K562 (cell line): ENCODE measurements around the gene CD52. TPM values are rescaled to one million over a fixed set of nuclear protein-coding genes. Genes with fewer than 3 reads are reported as not detected.
A peak's percentile ranks its signal among the peaks of the same experiment; 100 is the strongest.

Experiments
- ATAC-seq: fragments of 200-7000 bp; cut with Tn5 transposase; 3 replicates; pipeline ENCODE4 v1.9.1; 2020; ENCODE audit warnings: moderate library complexity
- BruUV-seq: library from RNA; stranded (reverse); fragments of 400-500 nt; replicated peaks from 2 replicates; lab custom pipeline; 2021; lab: Mats Ljungman, UMichigan
- CTCF ChIA-PET: fragments of 300-600 bp; formaldehyde crosslinking; extraction: SDS; loops from one replicate; lab custom pipeline; 2021; ENCODE audit warnings: low intra/inter-chr PET ratio; lab: Yijun Ruan, JAX
- POLR2A ChIA-PET: fragments of 300-600, 350-650 bp; sonication (Branson Sonifier 250); formaldehyde crosslinking; extraction: SDS; loops from one replicate; lab custom pipeline; 2021; ENCODE audit warnings: antibody characterized with exemption, inconsistent platforms; lab: Yijun Ruan, JAX
- DNase-seq, 4 experiments: peaks; one replicate each; pipeline versions ENCODE4 v3.0.0 to v3.0.0-alpha.2; 2011 to 2018; ENCODE audit warnings: low spot score in 3 of 4, mixed read lengths in 3 of 4; ENCODE audit errors: extremely low read depth in 1 of 4
- FAIRE-seq: peaks from 2 replicates; lab custom pipeline; 2011; peaks lifted over from hg19 to GRCh38; lab: Jason Lieb, UNC
- H2AFZ ChIP-seq: 2 replicates; pipeline ENCODE4 v1.6.0; 2011; ENCODE audit warnings: low read depth, low read length, control low read depth, inconsistent platforms
- H3K27ac ChIP-seq: fragments of 200-600 bp; 3 replicates; pipeline ENCODE4 v1.8.0; 2011; ENCODE audit warnings: low read depth, mild to moderate bottlenecking, control low read depth, inconsistent platforms, low read length, moderate library complexity, mixed read lengths; ENCODE audit errors: extremely low read depth
- H3K27me3 ChIP-seq, 2 experiments: fragments of 300-600 bp in 1 of 2; 2 replicates in 1 of 2; 3 replicates in 1 of 2; pipeline versions ENCODE4 v1.6.0 to v1.8.0; 2011; ENCODE audit warnings: inconsistent platforms in 2 of 2, low read length in 2 of 2, mild to moderate bottlenecking in 1 of 2, mixed read lengths in 1 of 2, moderate library complexity in 1 of 2; ENCODE audit not compliant: control insufficient read depth in 2 of 2, insufficient read depth in 2 of 2
- H3K36me3 ChIP-seq: fragments of 300-600 bp; 3 replicates; pipeline ENCODE4 v1.8.0; 2011; ENCODE audit warnings: mild to moderate bottlenecking, low read length, inconsistent platforms; ENCODE audit not compliant: control insufficient read depth, insufficient read depth
- H3K4me1 ChIP-seq, 2 experiments: fragments of 200-600 bp in 1 of 2; replicated peaks in 1 of 2; 2 replicates in 1 of 2; 3 replicates in 1 of 2; pipeline versions ENCODE4 v1.5.1 to v1.8.0; 2011; ENCODE audit warnings: inconsistent platforms in 2 of 2, low read length in 2 of 2, mild to moderate bottlenecking in 1 of 2, mixed read lengths in 1 of 2, moderate library complexity in 1 of 2; ENCODE audit not compliant: control insufficient read depth in 2 of 2, insufficient read depth in 2 of 2
- H3K4me2 ChIP-seq: 2 replicates; pipeline ENCODE4 v1.6.1; 2011; ENCODE audit warnings: low read length, control low read depth, inconsistent platforms, mixed read lengths; ENCODE audit not compliant: insufficient read depth
- H3K4me3 ChIP-seq: fragments of 200-600 bp; sonication (generic), shearing (Covaris generic); 2 replicates; pipeline ENCODE4 v1.5.1; 2016; ENCODE audit warnings: control low read depth, inconsistent platforms
- H3K79me2 ChIP-seq: fragments of 200-600 bp; 3 replicates; pipeline ENCODE4 v1.8.0; 2011; ENCODE audit warnings: low read length, inconsistent platforms; ENCODE audit not compliant: control insufficient read depth, insufficient read depth
- H3K9ac ChIP-seq, 2 experiments: 2 replicates each; pipeline versions ENCODE4 v1.6.0 to v1.6.1; 2011; ENCODE audit warnings: low read depth in 2 of 2, low read length in 2 of 2, control low read depth in 1 of 2, inconsistent platforms in 1 of 2, mild to moderate bottlenecking in 1 of 2, mixed read lengths in 1 of 2; ENCODE audit not compliant: insufficient read depth in 1 of 2
- H3K9me1 ChIP-seq: one replicate; pipeline ENCODE4 v1.6.0; 2011; ENCODE audit warnings: inconsistent platforms, mild to moderate bottlenecking, low read length, moderate library complexity; ENCODE audit not compliant: control insufficient read depth, insufficient read depth
- H3K9me3 ChIP-seq: replicated peaks from 2 replicates; pipeline ENCODE4 v1.5.1; 2011; ENCODE audit warnings: low read depth, low read length, inconsistent platforms; ENCODE audit not compliant: control insufficient read depth, insufficient read depth
- H4K20me1 ChIP-seq: replicated peaks from 2 replicates; pipeline ENCODE4 v1.6.1; 2011; ENCODE audit warnings: low read length, inconsistent platforms, mixed read lengths; ENCODE audit not compliant: control insufficient read depth, insufficient read depth
- ARID2 ChIP-seq: fragments of 450-650 bp; IDR thresholded peaks from 2 replicates; pipeline ENCODE4 v1.6.1; 2017; ENCODE audit warnings: antibody characterized with exemption, mild to moderate bottlenecking
- CCAR2 ChIP-seq: fragments of 200-400 bp; formaldehyde crosslinking; IDR thresholded peaks from 2 replicates; pipeline ENCODE4 v1.6.1; 2017; ENCODE audit warnings: mild to moderate bottlenecking, low read depth, low read length
- CREB1 ChIP-seq, 2 experiments: sonication (generic) in 1 of 2; formaldehyde crosslinking in 1 of 2; IDR thresholded peaks; 2 replicates each; pipeline versions ENCODE4 v1.6.1 to v1.8.0; 2012 to 2022; ENCODE audit warnings: inconsistent platforms in 1 of 2, mild to moderate bottlenecking in 1 of 2, missing genetic modification reagents in 1 of 2, moderate library complexity in 1 of 2
- ESRRA ChIP-seq: fragments of 450-650 bp; IDR thresholded peaks from 2 replicates; pipeline ENCODE4 v1.6.1; 2014; ENCODE audit warnings: low read depth, mild to moderate bottlenecking, moderate library complexity, borderline replicate concordance
- ETS1 ChIP-seq: conservative IDR thresholded peaks from 2 replicates; pipeline ENCODE4 v1.6.1; 2011; ENCODE audit warnings: low read depth, mild to moderate bottlenecking, low read length; ENCODE audit not compliant: control insufficient read depth
- HBP1 ChIP-seq: fragments of 450-650 bp; formaldehyde crosslinking; IDR thresholded peaks from 2 replicates; pipeline ENCODE4 v1.4.0; 2022; ENCODE audit warnings: missing genetic modification characterization
- IRF1 ChIP-seq: sonication (generic); formaldehyde crosslinking; IDR thresholded peaks from 2 replicates; pipeline ENCODE4 v1.8.0; 2022; ENCODE audit warnings: missing genetic modification reagents, mild to moderate bottlenecking, borderline replicate concordance
- MTA3 ChIP-seq: fragments of 450-650 bp; formaldehyde crosslinking; IDR thresholded peaks from 2 replicates; pipeline ENCODE4 v1.6.1; 2017; ENCODE audit warnings: mild to moderate bottlenecking, borderline replicate concordance
- MYC ChIP-seq, 2 experiments: fragments of 250-450 bp in 1 of 2; sonication (Bioruptor Pico) in 1 of 2; IDR thresholded peaks; 2 replicates each; pipeline versions ENCODE4 v1.5.1 to v1.6.1; 2012 to 2021; ENCODE audit warnings: low read depth in 2 of 2, borderline replicate concordance in 1 of 2, improper control_type of control experiment in 1 of 2, low read length in 1 of 2, mild to moderate bottlenecking in 1 of 2, moderate library complexity in 1 of 2
- NCOA4 ChIP-seq: fragments of 450-650 bp; IDR thresholded peaks from 2 replicates; pipeline ENCODE4 v1.6.1; 2018; ENCODE audit warnings: mild to moderate bottlenecking; ENCODE audit not compliant: partially characterized antibody
- PHF8 ChIP-seq: fragments of 200-600 bp; sonication (generic); IDR thresholded peaks from 2 replicates; pipeline ENCODE4 v1.6.1; 2012; ENCODE audit warnings: mixed run types, mild to moderate bottlenecking, inconsistent platforms, low read length, moderate library complexity, borderline replicate concordance
- POLR2G ChIP-seq: fragments of 200-400 bp; formaldehyde crosslinking; IDR thresholded peaks from 2 replicates; pipeline ENCODE4 v1.6.1; 2017; ENCODE audit warnings: low read depth, mild to moderate bottlenecking, antibody characterized with exemption, low read length, moderate library complexity
- TAF9B ChIP-seq: fragments of 450-650 bp; IDR thresholded peaks from 2 replicates; pipeline ENCODE4 v1.6.1; 2018; ENCODE audit warnings: mild to moderate bottlenecking; ENCODE audit not compliant: partially characterized antibody
- TOE1 ChIP-seq, 2 experiments: fragments of 450-650 bp in 1 of 2; sonication (generic) in 1 of 2; formaldehyde crosslinking in 1 of 2; IDR thresholded peaks; 2 replicates each; pipeline versions ENCODE4 v1.7.1 to v1.8.0; 2016 to 2022; ENCODE audit warnings: borderline replicate concordance in 2 of 2, mild to moderate bottlenecking in 2 of 2, antibody characterized with exemption in 1 of 2, inconsistent platforms in 1 of 2, low read depth in 1 of 2, missing genetic modification reagents in 1 of 2, moderate library complexity in 1 of 2
- ZNF696 ChIP-seq: fragments of 250-450 bp; sonication (Bioruptor Pico); conservative IDR thresholded peaks from 2 replicates; pipeline ENCODE4 v1.4.0; 2020; ENCODE audit warnings: mild to moderate bottlenecking, moderate library complexity
- WGBS: fragments of 100-300 bp; shearing (Covaris generic); methylation state at CpG from one replicate; pipeline ENCODE4 v1.1.6; 2016; ENCODE audit warnings: low coverage, mixed read lengths; ENCODE audit not compliant: insufficient coverage; ENCODE audit errors: missing lambda C conversion rate; 5-methylcytosine and 5-hydroxymethylcytosine counted together
- in situ Hi-C: fragments of 300-500 bp; cut with MboI; formaldehyde crosslinking; loops from 4 replicates; pipeline ENCODE4 v1.15.0; 2018; ENCODE audit warnings: inconsistent platforms, mixed read lengths
- intact Hi-C: fragments of 100-400 bp; cut with micrococcal nuclease; formaldehyde crosslinking; loops from 2 replicates; pipeline ENCODE4 v1.14.2; 2022
- polyA plus RNA-seq, 8 experiments: library from polyadenylated mRNA; depleted of rRNA in 4 of 8; stranded (reverse) in 5 of 8; unstranded in 3 of 8; fragments of >200 nt; fragmentation: Nextera tagmentation in 2 of 8; fragmentation: Illumina TruSeq in 1 of 8; extraction: Ambion mirVana in 2 of 8; extraction: Trizol in 1 of 8; gene quantifications; 2 replicates each; pipeline versions ENCODE4 v1.2.1 to v1.2.3, GENCODE V29; 2011 to 2014; ENCODE audit warnings: inconsistent platforms in 1 of 8, missing spikeins in 1 of 8
- total RNA-seq, 7 experiments: library from RNA; depleted of rRNA in 6 of 7; stranded (reverse); fragments of >200 nt in 6 of 7; fragmentation: Illumina TruSeq in 2 of 7; extraction: Trizol in 2 of 7; gene quantifications; 2 replicates each; pipeline versions ENCODE4 v1.2.1 to v1.2.3, GENCODE V29; 2011 to 2021; ENCODE audit warnings: low replicate concordance in 1 of 7

The CD52 gene
- total and polyA plus RNA-seq, 9 of the 15 experiments (the other 6 are each of a cell fraction or from before 2014, with no cell fraction given): 34.9 to 488 (median 173) TPM

GRCh38 chr1:26321315-26322041 is 3.7 kb downstream of the CD52 start:
- no peaks in the 10 kb centered on the region for H4K20me1 ChIP-seq
- no peaks in the 10 kb centered on the region for H3K9me1 ChIP-seq
- 0 out of 2 replicates have a peak overlapping the region, but pooled peaks have one; percentile 41 for H3K4me2 ChIP-seq
- DNase-seq: peak; percentile 89 to 94 (median 90)
- no peaks in the 10 kb centered on the region for H3K27me3 ChIP-seq
- peak overlapping the region; percentile 79 for H2AFZ ChIP-seq
- peak; percentile 93 for FAIRE-seq
- H3K4me1 ChIP-seq: peaks cover 39 to 52% of the 10 kb centered on the region in 2 experiments
- peaks cover 19% of the 10 kb centered on the region; the same call in 2 of the 3 replicates for H3K36me3 ChIP-seq
- ChIA-PET CTCF (interaction anchor here (0.5 to 4.4 kb wide), 8 partner anchors 35 to 233 kb away, joined by 3 to 31 read pairs (median 6); no protein-coding TSS in a partner anchor), POLR2A (interaction anchor here (0.5 to 2.8 kb wide), 16 partner anchors 10 to 294 kb away, joined by 3 to 19 read pairs (median 4); partner anchors contain the start of gene SH3BGRL3)
- intact Hi-C loops: loop anchor here (1.0 to 5.0 kb wide), 6 partner anchors 36 to 209 kb away; partner anchors contain the start of genes CATSPER4 and PDIK1L
- peak overlapping the region in 1 of 2 experiments; percentile 65; a peak in 2 of 4 replicates for H3K9ac ChIP-seq
- ATAC-seq: peak; percentile 87
- no peaks in the 10 kb centered on the region for H3K9me3 ChIP-seq
- BruUV-seq: no TSS peak
- in situ Hi-C loops: loop anchor here (5.0 kb wide), 1 partner anchor 34 kb away; no protein-coding TSS in a partner anchor
- peaks cover 2% of the 10 kb centered on the region; the same call in 1 of the 3 replicates for H3K79me2 ChIP-seq
- WGBS: 12% methylated on average over 16 of the region's 16 CpGs
- no peak overlapping the region for H3K4me3 ChIP-seq
- H3K27ac ChIP-seq: no peak overlapping the region
- TF ChIP-seq ETS1 (0 out of 2 replicates have a peak, but pooled peaks have one; percentile 4), CCAR2 (0 out of 2 replicates have a peak, but pooled peaks have one; percentile 82), TOE1 (IDR thresholded peaks at IDR 0.05; ENCODE audit: borderline replicate concordance) (peak; percentile 34; the same call in 1 of the 2 replicates), TOE1 (CRISPR knock-in tag; IDR thresholded peaks at IDR 0.05; ENCODE audit: borderline replicate concordance, low read depth) (no peak), IRF1 (CRISPR knock-in tag) (no peak), POLR2G (no peak), TAF9B (no peak), MYC (IDR thresholded peaks at IDR 0.05; ENCODE audit: low read depth, low read length) (no peak), MYC (CRISPR knock-in tag; IDR thresholded peaks at IDR 0.05; ENCODE audit: borderline replicate concordance, low read depth) (no peak), MTA3 (0 out of 2 replicates have a peak, but pooled peaks have one; percentile 55), ARID2 (peak; percentile 97), ZNF696 (CRISPR knock-in tag) (no peak), NCOA4 (no peak), ESRRA (0 out of 2 replicates have a peak, but pooled peaks have one; percentile 14), HBP1 (CRISPR knock-in tag) (no peak), CREB1 (IDR thresholded peaks at IDR 0.05) (no peak), CREB1 (CRISPR knock-in tag; IDR thresholded peaks at IDR 0.05) (no peak), PHF8 (no peak)
